Heart right ventricle (tissue), 16 donors: ENCODE measurements around the gene RPL26. TPM values are rescaled to one million over a fixed set of nuclear protein-coding genes. Genes with fewer than 3 reads are reported as not detected.

Experiments used
- ATAC-seq, 8 donors: fragments of 200-7000 bp; cut with Tn5 transposase; one replicate each; pipeline ENCODE4 v1.9.1; 2020; ENCODE audit warnings: mild to moderate bottlenecking in 8 of 8, moderate library complexity in 8 of 8, moderate number of reproducible peaks in 1 of 8
- DNase-seq, 2 donors: peaks; one replicate each; pipeline ENCODE4 v3.0.0-alpha.2; 2020
- H3K27ac ChIP-seq, 10 donors: fragments of 200-600 bp; sonication (generic) in 2 of 10; one replicate each; pipeline versions ENCODE4 v1.5.0 to v1.8.0; 2020 to 2022; ENCODE audit warnings: mild to moderate bottlenecking in 3 of 10
- H3K27me3 ChIP-seq, 7 donors: fragments of 200-600 bp; one replicate each; pipeline ENCODE4 v1.8.0; 2021 to 2022; ENCODE audit warnings: mild to moderate bottlenecking in 2 of 7
- H3K36me3 ChIP-seq, 9 donors: fragments of 200-600 bp; sonication (generic) in 1 of 9; one replicate each; pipeline versions ENCODE4 v1.5.0 to v1.8.0; 2020 to 2022; ENCODE audit warnings: mild to moderate bottlenecking in 2 of 9
- H3K4me1 ChIP-seq, 9 donors: fragments of 200-600 bp; sonication (generic) in 1 of 9; one replicate each; pipeline versions ENCODE4 v1.5.0 to v1.8.0; 2020 to 2022; ENCODE audit warnings: mild to moderate bottlenecking in 4 of 9
- H3K4me3 ChIP-seq, 10 donors: fragments of 200-600 bp; sonication (generic) in 2 of 10; one replicate each; pipeline versions ENCODE4 v1.5.0 to v1.8.0; 2020 to 2022; ENCODE audit warnings: mild to moderate bottlenecking in 7 of 10, moderate library complexity in 2 of 10
- H3K9me3 ChIP-seq, 11 donors: fragments of 200-600 bp in 10 of 11; sonication (generic) in 2 of 11; one replicate each; pipeline versions ENCODE4 v1.5.0 to v1.8.0; 2013 to 2022; ENCODE audit warnings: mild to moderate bottlenecking in 2 of 11, control low read depth in 1 of 11, moderate library complexity in 1 of 11
- CTCF ChIP-seq, 9 donors: fragments of 200-600 bp; sonication (generic) in 2 of 9; IDR thresholded peaks; one replicate each; pipeline versions ENCODE4 v1.5.0 to v1.8.0; 2021 to 2022; ENCODE audit warnings: antibody characterized with exemption in 9 of 9, mild to moderate bottlenecking in 5 of 9, moderate library complexity in 1 of 9
- WGBS, 2 donors: extraction: QIAGEN DNeasy Blood & Tissue Kit; methylation state at CpG; one replicate each; pipeline ENCODE4 v1.1.7; 2013; ENCODE audit warnings: inconsistent platforms in 1 of 2; 5-methylcytosine and 5-hydroxymethylcytosine counted together
- intact Hi-C, 10 donors: fragments of 100-400 bp; cut with DNase I; formaldehyde crosslinking; loops; one replicate each; pipeline versions ENCODE4 v1.11.1 to v1.14.2; 2022
- polyA plus RNA-seq, 2 donors: library from polyadenylated mRNA; stranded (reverse); fragments of 200-250 nt; gene quantifications; one replicate each; pipeline ENCODE4 v1.2.3, GENCODE V29; 2013
- total RNA-seq, 10 donors: library from RNA; stranded (reverse); fragmentation: NEBNext Ultra II Directional in 3 of 10; extraction: Animal tissue kit (Norgen Biotek cat#: 25700) in 3 of 10; gene quantifications; one replicate each; pipeline versions ENCODE4 v1.2.1 to v1.2.4, GENCODE V29; 2021 to 2023
- donor health status: Arrhythmogenic right ventricular cardiomyopathy.
- donor health status: ischemic (EF 13 %, LVEDD 7.1; RV severe dilation, severe dysfunction).
- donor health status: healthy with polysubstance abuse.
- donor health status: DM: no; HTN: yes; CAD: no.
- donor health status: DM: no; HTN: no; CAD: no.
- donor health status: ischemic (EF 25% LVEDD 6.9; RV normal size, moderate dysfunction).
- donor health status: ischemic (EF 25% LVEDD 5.7; RV mildly dilated, moderate dysfunction).
- donor health status: healthy.
- donor health status: DM: yes; HTN: yes; CAD: no.
- donor health status: Ischemic cardiomyopathy.
- donor health status: ischemic (EF 35%, LVEDD 5.7; RV mildly dilated, moderate dysfunction).
- donor health status: nonischemic (EF 11% LVEDD 7.7; RV severe dilation, severe dysfunction).
- donor health status: DM: yes; HTN: yes; CAD: no.
- donor health status: PGD.
- donor health status: ischemic (EF 29% LVEDD 5.4; RV normal size, mild dysfunction).
- donor health status: nonischemic (EF 23%, LVEDD 6.1; RV moderate dilation, normal function).

The RPL26 gene
- total and polyA plus RNA-seq, 12 donors: 890 to 4,129 (median 1,028) TPM

- no peak for TF ChIP-seq CTCF (IDR thresholded peaks at IDR 0.05)
- Histone ChIP-seq H3K27me3 (peaks cover 0 to 2% (median 0%) of the 10 kb centered on the region in 7 donors), H3K27ac (no peak overlapping the region), H3K4me3 (no peak overlapping the region), H3K36me3 (no peaks in the 10 kb centered on the region), H3K9me3 (no peaks in the 10 kb centered on the region), H3K4me1 (peaks cover 0 to 10% (median 4%) of the 10 kb centered on the region in 9 donors)
- WGBS, 2 donors: 89 to 90% methylated on average over 2 of the region's 2 CpGs
- no peak for ATAC-seq
- no peak for DNase-seq
- intact Hi-C loops: loop anchor here in 1 of 10 donors (10.0 kb wide), 1 partner anchor 489 kb away; no protein-coding TSS in a partner anchor
Observed at GRCh38 chr17:8406174-8406573, 23.2 kb upstream of the RPL26 start.

DNA sequence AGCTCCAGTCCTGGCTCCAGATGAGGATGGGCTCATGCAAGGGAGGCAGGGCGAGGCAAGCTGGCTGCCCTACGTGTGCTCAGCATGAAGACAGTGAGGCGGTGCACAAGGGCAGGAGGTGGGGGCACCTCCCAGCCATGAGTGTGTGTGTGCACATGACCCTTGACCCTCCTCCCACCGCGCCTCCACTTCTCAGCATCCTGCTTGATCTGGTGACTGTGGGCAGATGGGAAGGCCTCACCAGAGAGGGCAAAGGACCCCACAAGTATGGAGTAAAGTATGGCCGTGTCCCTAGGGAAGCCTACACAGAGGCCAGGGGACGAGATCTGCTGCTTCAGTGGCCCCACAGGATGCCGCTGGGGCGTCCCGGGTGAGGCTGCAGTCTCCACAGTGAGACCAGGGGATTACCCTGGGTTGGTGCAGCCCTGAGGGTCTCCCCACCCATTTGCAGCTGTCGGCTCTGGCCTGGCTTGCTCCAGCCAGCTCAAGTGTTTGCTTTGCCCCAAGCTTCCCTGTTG is 22.6 kb upstream of the RPL26 start:
- ATAC-seq: no peak
- Histone ChIP-seq H3K4me3 (no peak overlapping the region), H3K4me1 (peaks cover 0 to 7% (median 3%) of the 10 kb centered on the region in 9 donors), H3K27me3 (peaks cover 0 to 7% (median 0%) of the 10 kb centered on the region in 7 donors), H3K27ac (no peak overlapping the region), H3K36me3 (no peaks in the 10 kb centered on the region), H3K9me3 (no peaks in the 10 kb centered on the region)
- intact Hi-C loops: loop anchor here in 1 of 10 donors (10.0 kb wide), 1 partner anchor 489 kb away; no protein-coding TSS in a partner anchor
- no peak for DNase-seq
- TF ChIP-seq CTCF (IDR thresholded peaks at IDR 0.05): no peak
- WGBS, 2 donors: 81 to 89% methylated on average over 11 of the region's 11 CpGs

GRCh38 chr17:8402921-8403536 is 20.0 kb upstream of the RPL26 start:
- Histone ChIP-seq H3K4me3 (no peak overlapping the region), H3K27me3 (peaks cover 0 to 20% (median 8%) of the 10 kb centered on the region in 7 donors), H3K36me3 (no peaks in the 10 kb centered on the region), H3K9me3 (no peaks in the 10 kb centered on the region), H3K4me1 (no peaks in the 10 kb centered on the region), H3K27ac (no peak overlapping the region)
- no peak for TF ChIP-seq CTCF (IDR thresholded peaks at IDR 0.05)
- 80 to 83% methylated on average over 11 of the region's 11 CpGs for WGBS, 2 donors
- intact Hi-C loops: loop anchor here in 1 of 10 donors (10.0 kb wide), 1 partner anchor 492 kb away; no protein-coding TSS in a partner anchor
- DNase-seq (no peak), ATAC-seq (no peak)

DNA sequence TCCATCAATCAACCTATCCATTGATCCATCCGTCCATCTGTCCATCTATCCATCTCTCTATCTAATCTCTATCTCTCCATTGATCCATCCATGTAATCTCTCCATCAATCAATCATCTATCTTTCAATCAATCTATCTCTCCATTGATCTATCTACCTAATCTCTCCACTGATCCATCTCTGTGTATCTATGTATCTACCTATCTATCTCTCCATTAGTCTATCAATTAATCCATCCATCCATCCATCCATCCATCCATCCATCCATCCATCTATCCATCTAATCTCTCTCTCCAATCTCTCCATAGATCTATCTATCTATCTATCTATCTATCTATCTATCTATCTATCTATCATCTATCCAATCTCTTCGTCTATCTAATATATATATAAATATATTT is 18.1 kb upstream of the RPL26 start:
- TF ChIP-seq CTCF (IDR thresholded peaks at IDR 0.05): no peak
- H3K36me3 ChIP-seq: no peaks in the 10 kb centered on the region
- WGBS, 2 donors: 82 to 94% methylated on average over 2 of the region's 2 CpGs
- H3K4me1 ChIP-seq: no peaks in the 10 kb centered on the region
- DNase-seq (no peak), ATAC-seq (no peak)
- intact Hi-C loops: loop anchor here in 1 of 10 donors (10.0 kb wide), 1 partner anchor 494 kb away; no protein-coding TSS in a partner anchor
- H3K27me3 ChIP-seq: peaks cover 0 to 39% (median 27%) of the 10 kb centered on the region in 7 donors
- H3K27ac ChIP-seq: no peak overlapping the region
- no peak overlapping the region for H3K4me3 ChIP-seq
- H3K9me3 ChIP-seq: no peaks in the 10 kb centered on the region
